HG03039 (cell line): ENCODE measurements around the gene ZKSCAN3.
"Not testable (repeated sequence)": the region's sequence is repeated elsewhere in the genome, so short reads cannot be mapped to it uniquely, and the experiment has no call there.

Experiments
- ATAC-seq: cut with Tn5 transposase; IDR thresholded peaks from one replicate; pipeline ENCODE4 v1.9.1; 2021; ENCODE audit warnings: mild to moderate bottlenecking, moderate library complexity; ENCODE audit not compliant: unreplicated experiment

ZKSCAN3 gene

GRCh38 chr6:28349892-28350737 is at the start of gene ZKSCAN3:
ZKSCAN3 (plus strand) TSS chr6:28349947; CDS start chr6:28359587, 9,640 bp downstream.
- ATAC-seq: peak; percentile 97

- ATAC-seq: no peak
Observed at GRCh38 chr6:28303570-28303969, 46.2 kb upstream of the ZKSCAN3 start.

GRCh38 chr6:28306363-28306762 is 43.4 kb upstream of the ZKSCAN3 start:
- not testable (repeated sequence) for ATAC-seq

- no peak for ATAC-seq
Observed at GRCh38 chr6:28311139-28311823, 38.5 kb upstream of the ZKSCAN3 start.

GRCh38 chr6:28312939-28313338 is 36.8 kb upstream of the ZKSCAN3 start:
- ATAC-seq: no peak

- ATAC-seq: no peak
Observed at GRCh38 chr6:28315628-28316027, 34.1 kb upstream of the ZKSCAN3 start.

- ATAC-seq: not testable (repeated sequence)
Observed at GRCh38 chr6:28317866-28318265, 31.9 kb upstream of the ZKSCAN3 start.

- no peak for ATAC-seq
Observed at GRCh38 chr6:28322661-28323060, 27.1 kb upstream of the ZKSCAN3 start.

GRCh38 chr6:28323813-28324424 is 25.8 kb upstream of the ZKSCAN3 start:
- ATAC-seq: no peak

- ATAC-seq: no peak
Observed at GRCh38 chr6:28326371-28326948, 23.3 kb upstream of the ZKSCAN3 start.

- no peak for ATAC-seq
Observed at GRCh38 chr6:28330041-28330440, 19.7 kb upstream of the ZKSCAN3 start.

- no peak for ATAC-seq
Observed at GRCh38 chr6:28333047-28333446, 16.7 kb upstream of the ZKSCAN3 start.

- ATAC-seq: no peak
Observed at GRCh38 chr6:28333599-28334018, 16.1 kb upstream of the ZKSCAN3 start.

- no peak for ATAC-seq
Observed at GRCh38 chr6:28334286-28335039, 15.3 kb upstream of the ZKSCAN3 start.

GRCh38 chr6:28335040-28335563 is 14.6 kb upstream of the ZKSCAN3 start:
- ATAC-seq: no peak

GRCh38 chr6:28335564-28336283 is 14.0 kb upstream of the ZKSCAN3 start, which contains the start of gene ZSCAN31:
ZSCAN31 (minus strand) TSS chr6:28336148; CDS start chr6:28329683, 6,465 bp downstream.
- peak; percentile 79 for ATAC-seq

- no peak for ATAC-seq
Observed at GRCh38 chr6:28336284-28337120, 13.2 kb upstream of the ZKSCAN3 start.

- no peak for ATAC-seq
Observed at GRCh38 chr6:28337121-28337520, 12.6 kb upstream of the ZKSCAN3 start.
